GM19372 (cell line): ENCODE results near the gene EPHA10.
"Not testable (repeated sequence)": the region's sequence is repeated elsewhere in the genome, so short reads cannot be mapped to it uniquely, and the experiment has no call there.

Experiments used
- ATAC-seq: cut with Tn5 transposase; IDR thresholded peaks from one replicate; pipeline ENCODE4 v1.9.1; 2021; ENCODE audit warnings: mild to moderate bottlenecking, low read depth, moderate library complexity; ENCODE audit not compliant: unreplicated experiment

EPHA10 gene

GRCh38 chr1:37776946-37777516 is 12.1 kb upstream of the EPHA10 start:
- ATAC-seq: no peak

- ATAC-seq: not testable (repeated sequence)
Observed at GRCh38 chr1:37771440-37771839, 6.5 kb upstream of the EPHA10 start.

- no peak for ATAC-seq
Observed at GRCh38 chr1:37767488-37767887, 2.6 kb upstream of the EPHA10 start.

- ATAC-seq: no peak
Observed at GRCh38 chr1:37765916-37766664, 1.2 kb upstream of the EPHA10 start.

GRCh38 chr1:37764414-37764825 is 500 bp downstream of the EPHA10 start:
- no peak for ATAC-seq

- no peak for ATAC-seq
Observed at GRCh38 chr1:37763791-37764413, 1.0 kb downstream of the EPHA10 start.

- ATAC-seq: no peak
Observed at GRCh38 chr1:37762516-37762915, 2.4 kb downstream of the EPHA10 start.

- no peak for ATAC-seq
Observed at GRCh38 chr1:37761416-37762095, 3.4 kb downstream of the EPHA10 start.

GRCh38 chr1:37759451-37759850 is 5.5 kb downstream of the EPHA10 start:
- ATAC-seq: no peak

- no peak for ATAC-seq
Observed at GRCh38 chr1:37755951-37756560, 8.9 kb downstream of the EPHA10 start.

GRCh38 chr1:37755290-37755689 is 9.6 kb downstream of the EPHA10 start:
- no peak for ATAC-seq

GRCh38 chr1:37753473-37754321 is 11.2 kb downstream of the EPHA10 start:
- no peak for ATAC-seq

GRCh38 chr1:37752583-37753471 is 12.1 kb downstream of the EPHA10 start:
- no peak for ATAC-seq

- no peak for ATAC-seq
Observed at GRCh38 chr1:37752213-37752582, 12.7 kb downstream of the EPHA10 start.

- no peak for ATAC-seq
Observed at GRCh38 chr1:37748565-37748964, 16.4 kb downstream of the EPHA10 start.

- no peak for ATAC-seq
Observed at GRCh38 chr1:37746806-37747205, 18.1 kb downstream of the EPHA10 start.

- no peak for ATAC-seq
Observed at GRCh38 chr1:37741662-37742061, 23.3 kb downstream of the EPHA10 start.

- no peak for ATAC-seq
Observed at GRCh38 chr1:37741130-37741529, 23.8 kb downstream of the EPHA10 start.

- ATAC-seq: no peak
Observed at GRCh38 chr1:37739222-37739621, 25.7 kb downstream of the EPHA10 start.
